Neural crest cell (in vitro differentiated cells): ENCODE results near the gene CEP55. TPM values are rescaled to one million over a fixed set of nuclear protein-coding genes. Genes with fewer than 3 reads are reported as not detected.

Source experiments
- DNase-seq: peaks from one replicate; pipeline ENCODE4 v3.0.0; 2021; ENCODE audit warnings: low read depth, mixed read lengths, low spot score
- H3K27ac Mint-ChIP-seq: one replicate; pipeline ENCODE4 v1.8.0; 2021; ENCODE audit warnings: mild to moderate bottlenecking, mixed read lengths; ENCODE audit not compliant: unreplicated experiment
- H3K27me3 Mint-ChIP-seq: 2 replicates; pipeline ENCODE4 v1.8.0; 2021; ENCODE audit warnings: low read depth, mild to moderate bottlenecking, mixed read lengths
- H3K36me3 Mint-ChIP-seq: 2 replicates; pipeline ENCODE4 v1.8.0; 2021; ENCODE audit warnings: low read depth, mild to moderate bottlenecking, mixed read lengths
- H3K4me1 Mint-ChIP-seq: 2 replicates; pipeline ENCODE4 v1.8.0; 2021; ENCODE audit warnings: mixed read lengths
- H3K4me3 Mint-ChIP-seq: one replicate; pipeline ENCODE4 v1.8.0; 2021; ENCODE audit warnings: mild to moderate bottlenecking, mixed read lengths
- H3K9me3 Mint-ChIP-seq: 2 replicates; pipeline ENCODE4 v1.8.0; 2021; ENCODE audit warnings: mixed read lengths
- total RNA-seq: library from RNA; stranded (reverse); gene quantifications from 2 replicates; pipeline ENCODE4 v1.2.1, GENCODE V29; 2021
- TF ChIP-seq, protein P1 (sequence below): fragments of 200-600 bp; sonication (generic); conservative IDR thresholded peaks from 2 replicates; pipeline ENCODE4 v1.5.0; 2021; ENCODE audit warnings: antibody characterized with exemption, mild to moderate bottlenecking

Gene CEP55
- total RNA-seq, 1 donor from 2014 or later: 30.7 TPM

DNA sequence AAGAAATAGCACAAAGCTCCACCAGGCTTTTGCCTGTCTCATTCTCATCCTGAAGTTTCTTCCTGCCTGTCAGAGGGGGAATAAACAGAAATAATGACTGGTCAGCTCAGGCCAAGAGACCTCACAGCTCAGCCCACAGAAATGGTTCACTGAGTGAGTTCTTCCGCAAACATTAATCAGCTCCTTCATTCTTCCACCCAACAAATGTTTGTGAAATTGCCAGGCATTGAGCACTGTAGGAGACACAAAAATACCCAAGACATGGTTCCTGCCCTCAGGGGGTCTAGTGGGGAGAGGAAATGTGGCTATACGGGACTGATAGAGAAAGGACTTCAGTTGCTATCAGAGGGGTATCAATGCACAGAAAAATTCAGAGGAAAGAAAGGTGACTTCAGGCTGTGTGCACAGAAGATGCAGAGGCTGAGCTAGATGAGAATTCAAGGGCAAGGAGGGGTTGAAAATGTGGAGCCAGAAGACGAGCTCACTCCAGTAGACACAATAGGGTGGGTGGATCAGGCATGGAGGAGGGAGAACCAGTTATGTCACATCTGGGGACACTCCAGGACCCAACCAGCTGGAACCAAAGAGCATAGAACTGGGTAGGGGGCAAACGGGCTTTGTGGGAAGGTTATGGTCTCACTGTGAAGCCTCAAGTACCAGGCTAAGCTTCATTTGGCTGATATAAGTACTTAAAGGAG lies 35.2 kb upstream of the CEP55 start:
- no peak for DNase-seq
- no peaks in the 10 kb centered on the region for H3K36me3 Mint-ChIP-seq
- no peak overlapping the region for H3K4me3 Mint-ChIP-seq
- TF ChIP-seq, protein P1, sequence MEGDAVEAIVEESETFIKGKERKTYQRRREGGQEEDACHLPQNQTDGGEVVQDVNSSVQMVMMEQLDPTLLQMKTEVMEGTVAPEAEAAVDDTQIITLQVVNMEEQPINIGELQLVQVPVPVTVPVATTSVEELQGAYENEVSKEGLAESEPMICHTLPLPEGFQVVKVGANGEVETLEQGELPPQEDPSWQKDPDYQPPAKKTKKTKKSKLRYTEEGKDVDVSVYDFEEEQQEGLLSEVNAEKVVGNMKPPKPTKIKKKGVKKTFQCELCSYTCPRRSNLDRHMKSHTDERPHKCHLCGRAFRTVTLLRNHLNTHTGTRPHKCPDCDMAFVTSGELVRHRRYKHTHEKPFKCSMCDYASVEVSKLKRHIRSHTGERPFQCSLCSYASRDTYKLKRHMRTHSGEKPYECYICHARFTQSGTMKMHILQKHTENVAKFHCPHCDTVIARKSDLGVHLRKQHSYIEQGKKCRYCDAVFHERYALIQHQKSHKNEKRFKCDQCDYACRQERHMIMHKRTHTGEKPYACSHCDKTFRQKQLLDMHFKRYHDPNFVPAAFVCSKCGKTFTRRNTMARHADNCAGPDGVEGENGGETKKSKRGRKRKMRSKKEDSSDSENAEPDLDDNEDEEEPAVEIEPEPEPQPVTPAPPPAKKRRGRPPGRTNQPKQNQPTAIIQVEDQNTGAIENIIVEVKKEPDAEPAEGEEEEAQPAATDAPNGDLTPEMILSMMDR: no peak
- peaks cover 59% of the 10 kb centered on the region for H3K4me1 Mint-ChIP-seq
- H3K27ac Mint-ChIP-seq: no peak overlapping the region
- H3K27me3 Mint-ChIP-seq: no peaks in the 10 kb centered on the region
- no peaks in the 10 kb centered on the region for H3K9me3 Mint-ChIP-seq

DNA sequence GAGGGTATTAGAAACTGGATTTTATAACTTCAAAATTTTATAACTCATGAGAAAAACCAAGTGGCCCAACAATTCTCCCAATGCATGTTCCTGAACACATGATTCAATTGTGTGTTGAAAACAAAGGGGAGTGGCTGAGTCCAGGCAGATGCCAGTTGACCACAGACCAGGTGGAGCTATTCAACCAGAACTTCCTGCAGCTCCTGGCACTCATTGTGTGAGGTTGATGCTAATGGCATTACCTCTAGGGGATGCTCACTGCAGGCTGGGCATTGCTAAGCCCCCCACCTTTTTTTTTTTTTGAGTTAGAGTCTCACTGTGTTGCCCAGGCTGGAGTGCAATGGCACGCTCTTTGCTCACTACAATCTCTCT lies 34.6 kb upstream of the CEP55 start:
- Mint-ChIP-seq H3K36me3 (no peaks in the 10 kb centered on the region), H3K9me3 (no peaks in the 10 kb centered on the region), H3K4me3 (no peak overlapping the region), H3K27ac (no peak overlapping the region), H3K27me3 (no peaks in the 10 kb centered on the region), H3K4me1 (peaks cover 54% of the 10 kb centered on the region)
- no peak for DNase-seq
- TF ChIP-seq, protein P1: no peak

DNA sequence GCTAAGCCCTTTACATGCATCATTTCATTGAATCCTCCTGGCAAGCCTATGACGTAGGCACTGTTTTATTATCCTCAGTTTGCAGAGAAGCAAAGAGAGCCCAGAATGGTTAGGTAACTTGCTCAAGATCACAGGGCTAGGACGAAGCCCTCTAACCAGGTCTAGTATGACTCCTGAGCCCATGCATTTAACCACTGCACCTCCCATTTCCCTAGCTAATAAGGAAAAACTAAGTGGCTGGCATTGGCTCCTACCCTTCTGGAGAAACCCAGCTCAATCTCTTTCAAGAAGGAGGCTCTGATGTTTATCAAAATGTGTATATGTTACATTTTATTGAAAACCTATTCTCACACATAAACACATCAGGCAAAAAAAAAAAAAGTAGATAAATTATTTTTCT lies 34.0 kb upstream of the CEP55 start:
- Mint-ChIP-seq H3K27ac (peak overlapping the region; percentile 93), H3K4me3 (no peak overlapping the region)

DNA sequence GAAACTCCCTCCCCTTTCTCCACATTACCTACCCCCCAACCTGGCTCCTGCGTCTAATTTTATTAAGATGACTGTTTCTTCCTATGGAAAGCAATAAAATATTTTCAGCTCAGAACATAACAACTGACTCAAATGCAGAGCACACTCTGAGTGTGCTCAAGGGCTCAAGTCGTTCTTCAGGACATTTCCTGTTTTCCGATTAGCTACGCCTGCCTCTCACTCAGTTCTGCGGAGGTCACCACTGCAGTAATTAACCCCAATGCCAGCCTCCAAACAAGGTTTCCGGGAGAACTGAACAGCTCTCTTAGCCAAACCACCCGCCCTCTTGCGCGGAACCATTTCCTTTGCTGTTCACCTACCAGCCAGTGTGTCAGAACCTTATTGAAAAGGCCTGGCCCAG lies 33.5 kb upstream of the CEP55 start:
- H3K27ac Mint-ChIP-seq: no peak overlapping the region
- no peaks in the 10 kb centered on the region for H3K27me3 Mint-ChIP-seq
- H3K36me3 Mint-ChIP-seq: no peaks in the 10 kb centered on the region
- H3K4me1 Mint-ChIP-seq: peaks cover 49% of the 10 kb centered on the region
- DNase-seq: no peak
- H3K4me3 Mint-ChIP-seq: no peak overlapping the region
- TF ChIP-seq, protein P1: no peak
- no peaks in the 10 kb centered on the region for H3K9me3 Mint-ChIP-seq

More for the DNA sequence above, 34.0 kb upstream of the CEP55 start:
- Mint-ChIP-seq H3K9me3 (no peaks in the 10 kb centered on the region), H3K36me3 (no peaks in the 10 kb centered on the region), H3K4me1 (peaks cover 49% of the 10 kb centered on the region), H3K27me3 (no peaks in the 10 kb centered on the region)
- DNase-seq: no peak
- TF ChIP-seq, protein P1: no peak

DNA sequence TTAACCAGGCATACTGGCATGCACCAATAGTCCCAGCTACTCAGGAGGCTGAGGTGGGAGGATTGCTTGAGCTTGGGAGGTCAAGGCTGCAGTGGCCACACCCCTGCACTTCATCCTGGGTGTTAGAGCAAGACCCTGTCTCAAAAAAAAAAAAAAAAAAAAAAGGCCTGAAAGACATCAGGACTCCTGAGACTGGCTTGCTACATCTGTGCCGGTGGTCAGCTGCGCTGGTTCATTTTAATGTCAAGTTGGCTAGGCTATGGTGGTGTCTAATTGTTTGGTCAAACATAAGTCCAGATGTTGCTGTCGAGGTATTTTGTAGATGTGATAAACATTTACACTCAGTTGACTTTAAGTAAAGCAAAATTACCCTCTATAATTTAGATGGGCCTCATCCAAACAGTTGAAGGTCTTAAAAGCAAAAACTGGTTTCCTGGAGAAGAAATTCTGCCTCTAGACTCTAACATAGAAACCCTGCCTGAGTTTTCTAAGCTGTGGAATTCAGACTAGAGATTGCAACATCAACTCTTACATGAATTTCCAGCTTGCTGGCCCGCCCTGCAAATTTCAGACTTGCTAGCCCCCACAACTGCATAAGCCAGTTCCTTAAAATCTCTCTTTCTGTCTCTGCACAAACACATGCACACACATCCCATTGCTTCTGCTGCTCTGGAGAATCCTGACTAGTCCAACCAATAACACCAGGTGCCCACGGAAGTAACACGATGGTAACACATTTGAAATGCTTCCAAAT lies 32.5 kb upstream of the CEP55 start:
- H3K4me1 Mint-ChIP-seq: peaks cover 45% of the 10 kb centered on the region
- H3K27ac Mint-ChIP-seq: peak overlapping the region; percentile 10
- TF ChIP-seq, protein P1: no peak
- DNase-seq: no peak
- no peaks in the 10 kb centered on the region for H3K36me3 Mint-ChIP-seq
- H3K4me3 Mint-ChIP-seq: no peak overlapping the region
- H3K27me3 Mint-ChIP-seq: no peaks in the 10 kb centered on the region
- H3K9me3 Mint-ChIP-seq: no peaks in the 10 kb centered on the region
